WTC11 (cell line): Measurements from ENCODE around the gene FAM135A. TPM values are rescaled to one million over a fixed set of nuclear protein-coding genes. Genes with fewer than 3 reads are reported as not detected.

Source experiments
- ATAC-seq: fragments of 200-7000 bp; cut with Tn5 transposase; 2 replicates; pipeline ENCODE4 v1.10.0; 2021; ENCODE audit warnings: mild to moderate bottlenecking, moderate library complexity
- CTCF ChIA-PET: fragments of 300-600 bp; sonication (Branson Sonifier 250); formaldehyde crosslinking; loops from one replicate; lab custom pipeline; 2021; ENCODE audit warnings: antibody characterized with exemption; lab: Charles Lee
- POLR2A ChIA-PET: fragments of 350-600 bp; sonication (Branson Sonifier 250); formaldehyde crosslinking; loops from one replicate; lab custom pipeline; 2021; ENCODE audit warnings: antibody characterized with exemption; lab: Charles Lee
- DNase-seq: peaks from one replicate; pipeline ENCODE4 v3.0.0; 2021; ENCODE audit warnings: low spot score
- H3K27ac Mint-ChIP-seq: 2 replicates; pipeline ENCODE4 v1.8.0; 2021; ENCODE audit warnings: mixed read lengths
- H3K27me3 Mint-ChIP-seq: 2 replicates; pipeline ENCODE4 v1.8.0; 2021; ENCODE audit warnings: low read depth, mild to moderate bottlenecking, moderate library complexity, mixed read lengths
- H3K36me3 Mint-ChIP-seq: 2 replicates; pipeline ENCODE4 v1.8.0; 2021; ENCODE audit warnings: mixed read lengths
- H3K4me1 Mint-ChIP-seq: 2 replicates; pipeline ENCODE4 v1.8.0; 2022; ENCODE audit warnings: mixed read lengths
- H3K4me3 Mint-ChIP-seq: 2 replicates; pipeline ENCODE4 v1.8.0; 2021; ENCODE audit warnings: mild to moderate bottlenecking, moderate library complexity, mixed read lengths
- H3K9me3 Mint-ChIP-seq: 2 replicates; pipeline ENCODE4 v1.8.0; 2021; ENCODE audit warnings: mixed read lengths
- ELF4 ChIP-seq: sonication (generic); formaldehyde crosslinking; IDR thresholded peaks from 2 replicates; pipeline ENCODE4 v1.8.1; 2022; ENCODE audit warnings: low read depth, mild to moderate bottlenecking, moderate library complexity, missing genetic modification reagents
- ETV6 ChIP-seq: sonication (generic); formaldehyde crosslinking; IDR thresholded peaks from 2 replicates; pipeline ENCODE4 v1.8.1; 2022; ENCODE audit warnings: mild to moderate bottlenecking, missing genetic modification reagents
- KAT7 ChIP-seq: sonication (generic); formaldehyde crosslinking; IDR thresholded peaks from 2 replicates; pipeline ENCODE4 v1.8.1; 2023; ENCODE audit warnings: missing genetic modification reagents, mild to moderate bottlenecking, borderline replicate concordance
- PRRX2 ChIP-seq: fragments of 250-450 bp; sonication (Bioruptor Pico); IDR thresholded peaks from 2 replicates; pipeline ENCODE4 v1.8.0; 2021; ENCODE audit warnings: mild to moderate bottlenecking
- SMAD4 ChIP-seq: sonication (generic); formaldehyde crosslinking; IDR thresholded peaks from 2 replicates; pipeline ENCODE4 v1.8.0; 2022; ENCODE audit warnings: mild to moderate bottlenecking, missing genetic modification reagents
- TCF7 ChIP-seq: sonication (generic); formaldehyde crosslinking; IDR thresholded peaks from 2 replicates; pipeline ENCODE4 v1.8.0; 2022; ENCODE audit warnings: mild to moderate bottlenecking, low read depth, missing genetic modification reagents, moderate library complexity
- ZBTB21 ChIP-seq: sonication (generic); formaldehyde crosslinking; IDR thresholded peaks from 2 replicates; pipeline ENCODE4 v1.8.1; 2023; ENCODE audit warnings: mild to moderate bottlenecking, missing genetic modification reagents, borderline replicate concordance
- ZNF121 ChIP-seq: sonication (generic); formaldehyde crosslinking; IDR thresholded peaks from 2 replicates; pipeline ENCODE4 v1.8.0; 2023; ENCODE audit warnings: missing genetic modification reagents
- ZNF263 ChIP-seq: sonication (generic); formaldehyde crosslinking; IDR thresholded peaks from 2 replicates; pipeline ENCODE4 v1.8.1; 2022; ENCODE audit warnings: low read depth, mild to moderate bottlenecking, moderate library complexity, missing genetic modification reagents
- total RNA-seq: library from RNA; stranded (reverse); gene quantifications from 3 replicates; pipeline ENCODE4 v1.2.3, GENCODE V29; 2021
- TF ChIP-seq, protein P1 (sequence below): fragments of 250-450 bp; sonication (Bioruptor Pico); IDR thresholded peaks from 2 replicates; pipeline ENCODE4 v1.9.0; 2021; ENCODE audit warnings: mild to moderate bottlenecking, borderline replicate concordance
- TF ChIP-seq, protein P2 (sequence below): sonication (generic); formaldehyde crosslinking; IDR thresholded peaks from 2 replicates; pipeline ENCODE4 v1.8.0; 2022; ENCODE audit warnings: missing genetic modification reagents
- TF ChIP-seq, protein P3 (sequence below): sonication (generic); formaldehyde crosslinking; IDR thresholded peaks from 2 replicates; pipeline ENCODE4 v1.8.1; 2023; ENCODE audit warnings: mild to moderate bottlenecking, missing genetic modification reagents
- TF ChIP-seq, protein P4 (sequence below): sonication (generic); formaldehyde crosslinking; conservative IDR thresholded peaks from 2 replicates; pipeline ENCODE4 v1.8.1; 2023; ENCODE audit warnings: mild to moderate bottlenecking, low read depth, missing genetic modification reagents, moderate library complexity
- TF ChIP-seq, protein P5 (sequence below): sonication (generic); formaldehyde crosslinking; IDR thresholded peaks from 2 replicates; pipeline ENCODE4 v1.8.0; 2022; ENCODE audit warnings: mild to moderate bottlenecking, missing genetic modification reagents

The FAM135A gene
- total RNA-seq, 1 experiment from 2014 or later: 32.9 TPM

DNA sequence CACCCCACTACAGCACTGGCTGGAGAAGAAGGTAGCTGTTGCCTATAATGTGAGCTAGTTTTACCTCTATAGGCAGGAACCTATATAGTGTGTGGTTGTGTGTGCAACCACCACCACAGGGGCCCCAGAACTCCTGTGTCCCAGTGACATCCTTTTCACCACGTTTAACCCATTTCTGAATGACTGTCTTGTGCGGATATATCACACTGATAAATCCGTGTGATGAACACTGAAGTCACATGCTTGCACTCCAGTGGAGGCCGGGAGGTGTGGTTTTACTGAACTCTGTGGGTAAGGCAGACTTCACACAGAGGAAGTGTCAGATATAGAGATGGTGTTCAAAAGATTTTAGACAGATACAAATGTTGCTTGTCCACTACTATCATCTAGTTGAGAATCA is 185.9 kb downstream of the FAM135A start (continued):
- TF ChIP-seq, protein P1, sequence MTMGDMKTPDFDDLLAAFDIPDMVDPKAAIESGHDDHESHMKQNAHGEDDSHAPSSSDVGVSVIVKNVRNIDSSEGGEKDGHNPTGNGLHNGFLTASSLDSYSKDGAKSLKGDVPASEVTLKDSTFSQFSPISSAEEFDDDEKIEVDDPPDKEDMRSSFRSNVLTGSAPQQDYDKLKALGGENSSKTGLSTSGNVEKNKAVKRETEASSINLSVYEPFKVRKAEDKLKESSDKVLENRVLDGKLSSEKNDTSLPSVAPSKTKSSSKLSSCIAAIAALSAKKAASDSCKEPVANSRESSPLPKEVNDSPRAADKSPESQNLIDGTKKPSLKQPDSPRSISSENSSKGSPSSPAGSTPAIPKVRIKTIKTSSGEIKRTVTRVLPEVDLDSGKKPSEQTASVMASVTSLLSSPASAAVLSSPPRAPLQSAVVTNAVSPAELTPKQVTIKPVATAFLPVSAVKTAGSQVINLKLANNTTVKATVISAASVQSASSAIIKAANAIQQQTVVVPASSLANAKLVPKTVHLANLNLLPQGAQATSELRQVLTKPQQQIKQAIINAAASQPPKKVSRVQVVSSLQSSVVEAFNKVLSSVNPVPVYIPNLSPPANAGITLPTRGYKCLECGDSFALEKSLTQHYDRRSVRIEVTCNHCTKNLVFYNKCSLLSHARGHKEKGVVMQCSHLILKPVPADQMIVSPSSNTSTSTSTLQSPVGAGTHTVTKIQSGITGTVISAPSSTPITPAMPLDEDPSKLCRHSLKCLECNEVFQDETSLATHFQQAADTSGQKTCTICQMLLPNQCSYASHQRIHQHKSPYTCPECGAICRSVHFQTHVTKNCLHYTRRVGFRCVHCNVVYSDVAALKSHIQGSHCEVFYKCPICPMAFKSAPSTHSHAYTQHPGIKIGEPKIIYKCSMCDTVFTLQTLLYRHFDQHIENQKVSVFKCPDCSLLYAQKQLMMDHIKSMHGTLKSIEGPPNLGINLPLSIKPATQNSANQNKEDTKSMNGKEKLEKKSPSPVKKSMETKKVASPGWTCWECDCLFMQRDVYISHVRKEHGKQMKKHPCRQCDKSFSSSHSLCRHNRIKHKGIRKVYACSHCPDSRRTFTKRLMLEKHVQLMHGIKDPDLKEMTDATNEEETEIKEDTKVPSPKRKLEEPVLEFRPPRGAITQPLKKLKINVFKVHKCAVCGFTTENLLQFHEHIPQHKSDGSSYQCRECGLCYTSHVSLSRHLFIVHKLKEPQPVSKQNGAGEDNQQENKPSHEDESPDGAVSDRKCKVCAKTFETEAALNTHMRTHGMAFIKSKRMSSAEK (CRISPR knock-in tag): no peak

DNA sequence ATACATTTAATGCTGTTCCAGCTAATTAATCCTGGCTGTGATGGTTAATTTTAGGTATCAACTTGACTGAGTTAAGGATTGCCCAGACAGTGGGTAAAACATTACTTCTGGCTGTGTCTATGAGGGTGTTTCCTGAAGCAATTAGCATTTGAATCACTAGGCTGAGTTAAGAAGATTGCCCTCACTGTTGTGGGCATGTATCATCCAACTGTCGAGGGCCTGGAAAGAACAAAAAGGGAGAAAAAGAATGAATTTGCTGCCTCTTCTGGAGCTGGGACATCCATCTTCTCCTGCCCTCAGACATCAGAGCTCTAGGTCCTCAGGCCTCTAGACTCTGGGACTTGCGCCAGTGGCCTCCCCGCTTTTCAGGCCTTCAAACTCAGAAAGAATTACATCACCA is 187.7 kb downstream of the FAM135A start:
- Mint-ChIP-seq H3K27me3 (no peaks in the 10 kb centered on the region; the same call in 1 of the 2 replicates), H3K4me1 (peaks cover 27% of the 10 kb centered on the region), H3K27ac (peak overlapping the region; percentile 51), H3K9me3 (peaks cover 23% of the 10 kb centered on the region), H3K4me3 (peak overlapping the region; percentile 3; the same call in 1 of the 2 replicates), H3K36me3 (peaks cover 24% of the 10 kb centered on the region)
- ATAC-seq (peak; percentile 94), DNase-seq (no peak)
- ChIA-PET POLR2A (no interaction called here), CTCF (interaction anchor here (0.7 to 0.8 kb wide), 2 partner anchors 80 to 283 kb away, joined by 3 to 4 read pairs; no protein-coding TSS in a partner anchor)
- TF ChIP-seq, protein P2, sequence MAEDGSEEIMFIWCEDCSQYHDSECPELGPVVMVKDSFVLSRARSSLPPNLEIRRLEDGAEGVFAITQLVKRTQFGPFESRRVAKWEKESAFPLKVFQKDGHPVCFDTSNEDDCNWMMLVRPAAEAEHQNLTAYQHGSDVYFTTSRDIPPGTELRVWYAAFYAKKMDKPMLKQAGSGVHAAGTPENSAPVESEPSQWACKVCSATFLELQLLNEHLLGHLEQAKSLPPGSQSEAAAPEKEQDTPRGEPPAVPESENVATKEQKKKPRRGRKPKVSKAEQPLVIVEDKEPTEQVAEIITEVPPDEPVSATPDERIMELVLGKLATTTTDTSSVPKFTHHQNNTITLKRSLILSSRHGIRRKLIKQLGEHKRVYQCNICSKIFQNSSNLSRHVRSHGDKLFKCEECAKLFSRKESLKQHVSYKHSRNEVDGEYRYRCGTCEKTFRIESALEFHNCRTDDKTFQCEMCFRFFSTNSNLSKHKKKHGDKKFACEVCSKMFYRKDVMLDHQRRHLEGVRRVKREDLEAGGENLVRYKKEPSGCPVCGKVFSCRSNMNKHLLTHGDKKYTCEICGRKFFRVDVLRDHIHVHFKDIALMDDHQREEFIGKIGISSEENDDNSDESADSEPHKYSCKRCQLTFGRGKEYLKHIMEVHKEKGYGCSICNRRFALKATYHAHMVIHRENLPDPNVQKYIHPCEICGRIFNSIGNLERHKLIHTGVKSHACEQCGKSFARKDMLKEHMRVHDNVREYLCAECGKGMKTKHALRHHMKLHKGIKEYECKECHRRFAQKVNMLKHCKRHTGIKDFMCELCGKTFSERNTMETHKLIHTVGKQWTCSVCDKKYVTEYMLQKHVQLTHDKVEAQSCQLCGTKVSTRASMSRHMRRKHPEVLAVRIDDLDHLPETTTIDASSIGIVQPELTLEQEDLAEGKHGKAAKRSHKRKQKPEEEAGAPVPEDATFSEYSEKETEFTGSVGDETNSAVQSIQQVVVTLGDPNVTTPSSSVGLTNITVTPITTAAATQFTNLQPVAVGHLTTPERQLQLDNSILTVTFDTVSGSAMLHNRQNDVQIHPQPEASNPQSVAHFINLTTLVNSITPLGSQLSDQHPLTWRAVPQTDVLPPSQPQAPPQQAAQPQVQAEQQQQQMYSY: no peak
- TF ChIP-seq ZNF263 (no peak), KAT7 (no peak), TCF7 (CRISPR knock-in tag) (no peak), SMAD4 (no peak), PRRX2 (no peak), ELF4 (CRISPR knock-in tag) (no peak), ZNF121 (CRISPR knock-in tag) (no peak), ZBTB21 (CRISPR knock-in tag) (no peak), ETV6 (no peak)
- TF ChIP-seq, protein P3, sequence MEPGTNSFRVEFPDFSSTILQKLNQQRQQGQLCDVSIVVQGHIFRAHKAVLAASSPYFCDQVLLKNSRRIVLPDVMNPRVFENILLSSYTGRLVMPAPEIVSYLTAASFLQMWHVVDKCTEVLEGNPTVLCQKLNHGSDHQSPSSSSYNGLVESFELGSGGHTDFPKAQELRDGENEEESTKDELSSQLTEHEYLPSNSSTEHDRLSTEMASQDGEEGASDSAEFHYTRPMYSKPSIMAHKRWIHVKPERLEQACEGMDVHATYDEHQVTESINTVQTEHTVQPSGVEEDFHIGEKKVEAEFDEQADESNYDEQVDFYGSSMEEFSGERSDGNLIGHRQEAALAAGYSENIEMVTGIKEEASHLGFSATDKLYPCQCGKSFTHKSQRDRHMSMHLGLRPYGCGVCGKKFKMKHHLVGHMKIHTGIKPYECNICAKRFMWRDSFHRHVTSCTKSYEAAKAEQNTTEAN: no peak
- TF ChIP-seq, protein P4, sequence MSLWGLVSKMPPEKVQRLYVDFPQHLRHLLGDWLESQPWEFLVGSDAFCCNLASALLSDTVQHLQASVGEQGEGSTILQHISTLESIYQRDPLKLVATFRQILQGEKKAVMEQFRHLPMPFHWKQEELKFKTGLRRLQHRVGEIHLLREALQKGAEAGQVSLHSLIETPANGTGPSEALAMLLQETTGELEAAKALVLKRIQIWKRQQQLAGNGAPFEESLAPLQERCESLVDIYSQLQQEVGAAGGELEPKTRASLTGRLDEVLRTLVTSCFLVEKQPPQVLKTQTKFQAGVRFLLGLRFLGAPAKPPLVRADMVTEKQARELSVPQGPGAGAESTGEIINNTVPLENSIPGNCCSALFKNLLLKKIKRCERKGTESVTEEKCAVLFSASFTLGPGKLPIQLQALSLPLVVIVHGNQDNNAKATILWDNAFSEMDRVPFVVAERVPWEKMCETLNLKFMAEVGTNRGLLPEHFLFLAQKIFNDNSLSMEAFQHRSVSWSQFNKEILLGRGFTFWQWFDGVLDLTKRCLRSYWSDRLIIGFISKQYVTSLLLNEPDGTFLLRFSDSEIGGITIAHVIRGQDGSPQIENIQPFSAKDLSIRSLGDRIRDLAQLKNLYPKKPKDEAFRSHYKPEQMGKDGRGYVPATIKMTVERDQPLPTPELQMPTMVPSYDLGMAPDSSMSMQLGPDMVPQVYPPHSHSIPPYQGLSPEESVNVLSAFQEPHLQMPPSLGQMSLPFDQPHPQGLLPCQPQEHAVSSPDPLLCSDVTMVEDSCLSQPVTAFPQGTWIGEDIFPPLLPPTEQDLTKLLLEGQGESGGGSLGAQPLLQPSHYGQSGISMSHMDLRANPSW (CRISPR knock-in tag): no peak
- TF ChIP-seq, protein P5, sequence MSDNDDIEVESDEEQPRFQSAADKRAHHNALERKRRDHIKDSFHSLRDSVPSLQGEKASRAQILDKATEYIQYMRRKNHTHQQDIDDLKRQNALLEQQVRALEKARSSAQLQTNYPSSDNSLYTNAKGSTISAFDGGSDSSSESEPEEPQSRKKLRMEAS (CRISPR knock-in tag): no peak
